Bronchial epithelial cell (primary cell): ENCODE data around the gene NOS1AP. TPM values are rescaled to one million over a fixed set of nuclear protein-coding genes. Genes with fewer than 3 reads are reported as not detected.

ENCODE experiments used
- DNase-seq: peaks from one replicate; pipeline ENCODE4 v3.0.0-alpha.2; 2010; ENCODE audit warnings: low read depth
- FAIRE-seq: peaks from 2 replicates; lab custom pipeline; 2011; peaks lifted over from hg19 to GRCh38; lab: Jason Lieb, UNC
- H3K27me3 ChIP-seq: 2 replicates; pipeline ENCODE4 v1.5.1; 2011; ENCODE audit warnings: low read length; ENCODE audit not compliant: control insufficient read depth, insufficient read depth
- H3K36me3 ChIP-seq: 2 replicates; pipeline ENCODE4 v1.5.1; 2011; ENCODE audit warnings: low read length; ENCODE audit not compliant: control insufficient read depth, insufficient read depth
- H3K4me3 ChIP-seq: 2 replicates; pipeline ENCODE4 v1.5.1; 2011; ENCODE audit warnings: mild to moderate bottlenecking, low read depth, low read length, control low read depth
- CTCF ChIP-seq: IDR thresholded peaks from 2 replicates; pipeline ENCODE4 v1.5.1; 2011; ENCODE audit warnings: mild to moderate bottlenecking, moderate library complexity, low read length, control low read depth, inconsistent platforms; ENCODE audit not compliant: insufficient read depth, severe bottlenecking
- total RNA-seq: library from RNA; depleted of rRNA; stranded (reverse); fragments of >200 nt; gene quantifications from 2 replicates; pipeline ENCODE4 v1.2.1, GENCODE V29; 2014

NOS1AP gene
- total RNA-seq, 1 donor from 2014 or later: 1.3 TPM

DNA sequence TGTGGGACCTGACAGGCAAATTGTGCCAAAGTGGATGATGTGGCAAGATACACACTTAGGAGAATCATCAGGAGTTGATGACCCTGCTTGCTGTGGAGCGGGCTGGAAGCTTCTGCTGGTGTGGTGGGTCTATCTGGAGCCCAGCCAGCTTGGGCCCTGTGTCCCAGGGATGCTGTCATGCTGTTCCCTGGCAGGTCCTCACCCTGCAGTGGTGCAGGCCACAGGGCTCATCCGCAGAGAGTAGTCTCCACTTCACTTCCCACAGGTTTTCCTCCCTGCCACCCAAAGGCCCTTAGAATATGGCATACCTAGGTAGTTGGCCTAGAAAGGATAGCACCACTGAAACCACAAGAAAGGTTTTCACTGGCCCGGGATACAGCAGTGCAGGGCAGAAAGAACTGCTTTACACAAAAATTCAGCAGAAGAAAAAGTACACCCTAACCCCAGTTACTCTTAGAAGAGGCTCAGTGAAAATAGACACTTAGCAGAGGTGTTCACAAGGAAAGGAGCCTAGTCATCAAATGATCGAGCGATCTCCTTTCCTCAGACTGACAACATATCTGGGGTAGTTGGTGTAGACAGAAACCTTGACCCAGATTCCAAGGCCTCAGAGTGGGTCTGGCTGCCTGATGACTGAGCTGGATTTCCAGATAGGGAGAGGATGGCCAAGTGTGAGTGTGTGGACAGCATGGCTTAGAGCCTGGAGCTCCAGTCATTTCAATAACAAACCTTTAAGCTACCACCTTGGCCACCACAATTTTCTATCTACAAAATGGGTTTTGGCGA, 310.8 kb downstream of the NOS1AP start:
- DNase-seq (no peak), FAIRE-seq (no peak)
- no peaks in the 10 kb centered on the region for H3K27me3 ChIP-seq
- H3K4me3 ChIP-seq: no peak overlapping the region
- H3K36me3 ChIP-seq: no peaks in the 10 kb centered on the region
- TF ChIP-seq CTCF: no peak

DNA sequence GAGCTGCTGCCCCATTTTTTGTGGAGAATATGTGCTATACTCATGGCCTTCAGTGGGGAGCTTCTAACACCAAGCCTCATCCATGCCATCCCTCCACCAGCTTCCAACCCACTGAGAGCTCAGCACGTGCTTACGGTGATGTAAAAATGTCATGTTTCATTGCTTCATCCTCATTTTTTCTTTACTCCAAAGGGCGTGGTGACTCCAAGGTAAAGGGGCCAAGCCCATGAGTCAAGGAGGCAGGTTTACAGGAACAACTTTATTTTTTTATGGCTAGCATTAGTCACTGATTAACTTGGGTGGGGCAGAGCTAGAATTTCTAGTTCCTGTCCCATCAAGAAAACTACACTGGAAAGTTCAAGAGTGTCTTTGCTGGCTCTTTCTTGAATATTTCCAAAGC, 311.9 kb downstream of the NOS1AP start, which contains the start of gene C1orf226:
Gene C1orf226 (plus strand): TSS at position 346 of the 400 bp plus-strand sequence. CDS start 174 bp downstream, outside the sequence.
- H3K36me3 ChIP-seq: no peaks in the 10 kb centered on the region
- DNase-seq: peak; percentile 89
- FAIRE-seq: peak; percentile 66
- no peaks in the 10 kb centered on the region for H3K27me3 ChIP-seq
- TF ChIP-seq CTCF: no peak
- no peak within 1 kb of the TSS for H3K4me3 ChIP-seq

DNA sequence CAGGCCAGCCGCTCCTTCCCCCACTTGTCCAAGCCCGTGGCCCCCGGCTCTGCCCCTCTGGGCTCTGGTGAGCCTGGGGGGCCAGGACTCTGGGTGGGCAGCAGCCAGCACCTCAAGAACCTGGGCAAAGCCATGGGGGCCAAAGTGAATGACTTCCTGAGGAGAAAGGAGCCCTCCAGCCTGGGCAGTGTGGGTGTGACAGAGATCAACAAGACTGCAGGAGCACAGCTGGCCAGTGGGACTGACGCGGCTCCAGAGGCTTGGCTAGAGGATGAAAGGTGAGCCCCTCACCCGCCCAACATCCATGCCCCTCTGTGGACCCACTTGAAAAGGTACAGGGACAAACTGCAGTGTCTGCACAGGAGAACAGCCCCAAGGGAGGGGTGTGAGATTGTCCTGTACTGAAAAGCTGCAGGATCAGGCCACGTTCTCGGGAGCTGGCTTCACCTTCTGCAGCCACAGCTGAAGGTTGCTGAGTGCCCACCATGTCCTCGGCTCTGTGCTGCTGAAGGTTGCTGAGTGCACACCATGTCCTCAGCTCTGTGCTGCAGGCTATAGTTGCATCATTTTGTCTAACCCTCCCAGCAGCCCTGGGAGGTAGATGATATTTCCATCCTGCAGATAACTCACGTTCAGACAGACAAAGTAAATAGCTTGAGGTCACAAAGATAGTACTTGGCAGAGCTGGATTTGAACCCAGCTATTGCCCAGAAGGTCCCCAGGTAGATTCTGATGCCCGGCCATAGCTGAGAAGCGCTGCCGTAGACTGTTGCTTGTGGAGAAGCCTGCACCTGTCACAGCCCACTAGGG, 312.7 kb downstream of the NOS1AP start:
- no peak overlapping the region for H3K4me3 ChIP-seq
- TF ChIP-seq CTCF: no peak
- no peaks in the 10 kb centered on the region for H3K36me3 ChIP-seq
- no peaks in the 10 kb centered on the region for H3K27me3 ChIP-seq
- FAIRE-seq (no peak), DNase-seq (no peak)

GRCh38 chr1:162383091-162383490, 313.6 kb downstream of the NOS1AP start:
- no peak for FAIRE-seq
- Histone ChIP-seq H3K4me3 (no peak overlapping the region), H3K36me3 (no peaks in the 10 kb centered on the region), H3K27me3 (no peaks in the 10 kb centered on the region)
- no peak for DNase-seq
- no peak for TF ChIP-seq CTCF

- DNase-seq (no peak), FAIRE-seq (no peak)
- Histone ChIP-seq H3K4me3 (no peak overlapping the region), H3K36me3 (no peaks in the 10 kb centered on the region), H3K27me3 (no peaks in the 10 kb centered on the region)
- TF ChIP-seq CTCF: no peak
Observed at GRCh38 chr1:162383516-162383915, 314.0 kb downstream of the NOS1AP start.
